ENCODE results near the gene STRA6. TPM values are rescaled to one million over a fixed set of nuclear protein-coding genes. Genes with fewer than 3 reads are reported as not detected.

Gene STRA6
- total RNA-seq, 1 experiment from 2014 or later: 8.4 TPM

- Mint-ChIP-seq H3K27me3 (ENCODE audit: unreplicated experiment) (peaks cover 22% of the 10 kb centered on the region), H3K4me3 (ENCODE audit: low read depth, unreplicated experiment) (no peak overlapping the region), H3K9me3 (ENCODE audit: low read depth, unreplicated experiment) (no peaks in the 10 kb centered on the region), H3K36me3 (ENCODE audit: insufficient read depth, unreplicated experiment) (no peaks in the 10 kb centered on the region), H3K4me1 (ENCODE audit: low read depth, unreplicated experiment) (peaks cover 19% of the 10 kb centered on the region), H3K27ac (ENCODE audit: unreplicated experiment) (no peak overlapping the region)
- DNase-seq: no peak
- no peak for TF ChIP-seq CTCF (IDR thresholded peaks at IDR 0.05; ENCODE audit: unreplicated experiment)
- CTCF ChIA-PET: interaction anchor here (0.9 to 1.0 kb wide), 2 partner anchors 9 to 31 kb away, joined by 4 read pairs; no protein-coding TSS in a partner anchor
- intact Hi-C loops (cut with micrococcal nuclease; ENCODE audit: unreplicated experiment): no loop called here
- no TSS peak for BruUV-seq (replicated peaks)
Observed at GRCh38 chr15:74208901-74209559, 6.4 kb upstream of the STRA6 start.

GRCh38 chr15:74208496-74208895, 5.9 kb upstream of the STRA6 start:
- Mint-ChIP-seq H3K9me3 (ENCODE audit: low read depth, unreplicated experiment) (no peaks in the 10 kb centered on the region), H3K4me3 (ENCODE audit: low read depth, unreplicated experiment) (no peak overlapping the region), H3K27ac (ENCODE audit: unreplicated experiment) (no peak overlapping the region), H3K36me3 (ENCODE audit: insufficient read depth, unreplicated experiment) (peaks cover under 1% of the 10 kb centered on the region), H3K27me3 (ENCODE audit: unreplicated experiment) (peaks cover 22% of the 10 kb centered on the region), H3K4me1 (ENCODE audit: low read depth, unreplicated experiment) (peaks cover 24% of the 10 kb centered on the region)
- no peak for DNase-seq
- CTCF ChIA-PET: no interaction called here
- no TSS peak for BruUV-seq (replicated peaks)
- no peak for TF ChIP-seq CTCF (IDR thresholded peaks at IDR 0.05; ENCODE audit: unreplicated experiment)
- intact Hi-C loops (cut with micrococcal nuclease; ENCODE audit: unreplicated experiment): no loop called here

- Mint-ChIP-seq H3K27me3 (ENCODE audit: unreplicated experiment) (peaks cover 22% of the 10 kb centered on the region), H3K4me3 (ENCODE audit: low read depth, unreplicated experiment) (no peak overlapping the region), H3K36me3 (ENCODE audit: insufficient read depth, unreplicated experiment) (peaks cover 7% of the 10 kb centered on the region), H3K27ac (ENCODE audit: unreplicated experiment) (no peak overlapping the region), H3K9me3 (ENCODE audit: low read depth, unreplicated experiment) (no peaks in the 10 kb centered on the region), H3K4me1 (ENCODE audit: low read depth, unreplicated experiment) (peaks cover 31% of the 10 kb centered on the region)
- intact Hi-C loops (cut with micrococcal nuclease; ENCODE audit: unreplicated experiment): no loop called here
- CTCF ChIA-PET: no interaction called here
- TF ChIP-seq CTCF (IDR thresholded peaks at IDR 0.05; ENCODE audit: unreplicated experiment): no peak
- DNase-seq: no peak
- no TSS peak for BruUV-seq (replicated peaks)
Observed at GRCh38 chr15:74207652-74208440, 5.3 kb upstream of the STRA6 start.

- H3K27ac Mint-ChIP-seq (ENCODE audit: unreplicated experiment): no peak overlapping the region
- no peak for DNase-seq
- H3K4me3 Mint-ChIP-seq (ENCODE audit: low read depth, unreplicated experiment): no peak overlapping the region
Observed at GRCh38 chr15:74206801-74207281, 4.3 kb upstream of the STRA6 start.

More at GRCh38 chr15:74206801-74207281, 4.3 kb upstream of the STRA6 start:
- Mint-ChIP-seq H3K9me3 (ENCODE audit: low read depth, unreplicated experiment) (no peaks in the 10 kb centered on the region), H3K4me1 (ENCODE audit: low read depth, unreplicated experiment) (peaks cover 41% of the 10 kb centered on the region), H3K36me3 (ENCODE audit: insufficient read depth, unreplicated experiment) (peaks cover 13% of the 10 kb centered on the region), H3K27me3 (ENCODE audit: unreplicated experiment) (peaks cover 17% of the 10 kb centered on the region)
- no TSS peak for BruUV-seq (replicated peaks)
- no peak for TF ChIP-seq CTCF (IDR thresholded peaks at IDR 0.05; ENCODE audit: unreplicated experiment)
- CTCF ChIA-PET: interaction anchor here (1.1 to 1.2 kb wide), 2 partner anchors 8 to 33 kb away, joined by 3 read pairs; no protein-coding TSS in a partner anchor
- intact Hi-C loops (cut with micrococcal nuclease; ENCODE audit: unreplicated experiment): no loop called here
